ENCODE data around the gene MAPK8IP1.

DNA sequence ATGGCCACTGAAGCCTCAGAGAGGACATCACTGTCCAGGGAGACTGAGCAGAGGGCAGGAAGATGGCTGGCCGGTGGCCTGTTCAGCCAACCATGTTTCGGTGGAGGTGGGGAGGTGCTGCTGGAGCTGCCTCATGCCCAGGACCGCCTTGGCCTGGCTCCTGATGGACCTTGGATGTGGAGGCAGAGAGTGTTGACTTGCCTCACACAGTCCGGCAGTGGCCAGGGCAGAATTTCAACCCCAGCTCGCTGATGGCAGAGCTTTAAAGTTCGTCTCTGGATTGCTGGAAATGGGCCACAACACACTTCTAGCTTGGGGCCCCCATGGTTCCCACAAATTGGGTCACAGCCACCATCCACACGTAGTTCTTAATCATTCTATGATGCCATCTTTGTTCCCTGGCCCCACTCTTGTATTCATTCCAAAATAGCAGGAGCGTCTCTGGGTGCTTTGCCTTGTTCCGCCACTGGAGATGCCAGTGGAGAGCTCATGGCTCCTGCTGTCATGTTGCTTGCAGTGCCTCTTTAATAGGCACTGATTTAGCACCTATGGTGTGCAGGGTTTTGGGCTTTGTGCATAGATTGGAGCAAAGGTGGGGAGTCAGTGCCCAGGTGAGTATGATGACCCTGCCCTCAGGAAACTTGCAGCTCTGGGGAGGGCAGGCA lies 5.6 kb downstream of the MAPK8IP1 start:
- TF ChIP-seq CTCF (conservative IDR thresholded peaks at IDR 0.05), result no peak
- TF ChIP-seq EZH2 (IDR thresholded peaks at IDR 0.05; ENCODE audit: low read depth), result no peak

All from PC-9 (cell line).